GM19023 (cell line): Measurements from ENCODE around the gene SMIM14.
A peak's percentile ranks its signal among the peaks of the same experiment; 100 is the strongest.
"Not testable (repeated sequence)": the region's sequence is repeated elsewhere in the genome, so short reads cannot be mapped to it uniquely, and the experiment has no call there.

Experiments
- ATAC-seq: cut with Tn5 transposase; IDR thresholded peaks from one replicate; pipeline ENCODE4 v1.9.1; 2021; ENCODE audit warnings: mild to moderate bottlenecking, moderate library complexity; ENCODE audit not compliant: unreplicated experiment

Gene SMIM14

DNA sequence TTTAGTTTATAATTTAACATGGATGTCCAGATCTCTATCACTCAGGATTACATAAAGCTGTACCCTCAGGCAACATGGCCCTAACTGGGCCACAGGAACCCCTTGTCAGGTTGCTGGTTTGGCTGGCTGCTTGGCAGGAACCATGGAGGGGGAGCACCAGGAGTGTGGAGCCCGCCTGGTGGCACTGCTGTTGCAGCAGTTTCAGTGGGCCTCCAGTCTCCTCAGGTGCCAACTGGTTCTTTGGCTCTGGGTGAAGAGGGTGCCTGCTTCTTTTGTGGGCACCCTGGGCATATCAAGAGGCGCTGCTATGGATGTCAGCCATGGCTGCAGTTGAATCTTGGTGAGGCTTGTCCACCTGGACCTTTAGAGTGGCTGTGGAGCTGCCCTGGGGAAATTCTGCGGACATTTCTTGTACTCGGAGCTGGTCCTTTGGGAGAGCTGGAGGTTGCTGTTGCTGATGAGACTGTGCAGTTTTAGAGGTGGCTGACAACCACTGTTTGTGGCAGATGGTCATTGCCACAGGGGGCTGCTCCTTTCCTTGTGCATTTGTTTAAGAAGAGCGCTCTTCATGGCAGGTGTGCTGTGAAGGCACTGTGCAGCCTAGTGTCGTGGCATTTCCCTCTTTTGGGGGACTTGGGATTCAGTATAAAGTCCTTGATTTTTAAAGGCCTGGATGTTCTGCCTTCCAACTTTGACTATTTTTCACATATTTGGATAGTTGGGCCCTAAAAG lies 10.3 kb upstream of the SMIM14 start:
- no peak for ATAC-seq

DNA sequence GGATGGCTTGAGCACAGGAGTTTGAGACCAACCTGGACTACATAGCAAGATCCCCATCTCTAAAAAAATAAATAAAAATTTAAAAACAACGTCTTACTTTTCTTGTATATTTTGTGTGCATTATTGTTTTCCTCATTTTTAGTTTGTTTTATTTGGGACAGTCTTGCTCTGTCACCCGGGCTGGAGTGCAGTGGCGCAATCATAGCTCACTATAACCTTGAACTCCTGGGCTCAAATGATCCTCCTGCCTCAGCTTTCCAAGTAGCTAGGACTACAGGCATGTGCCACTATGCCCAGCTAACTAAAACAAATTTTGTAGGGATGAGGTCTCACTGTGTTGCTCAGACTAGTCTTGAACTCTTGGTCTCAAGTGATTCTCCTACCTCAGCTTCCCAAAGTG lies 9.5 kb upstream of the SMIM14 start:
- no peak for ATAC-seq

DNA sequence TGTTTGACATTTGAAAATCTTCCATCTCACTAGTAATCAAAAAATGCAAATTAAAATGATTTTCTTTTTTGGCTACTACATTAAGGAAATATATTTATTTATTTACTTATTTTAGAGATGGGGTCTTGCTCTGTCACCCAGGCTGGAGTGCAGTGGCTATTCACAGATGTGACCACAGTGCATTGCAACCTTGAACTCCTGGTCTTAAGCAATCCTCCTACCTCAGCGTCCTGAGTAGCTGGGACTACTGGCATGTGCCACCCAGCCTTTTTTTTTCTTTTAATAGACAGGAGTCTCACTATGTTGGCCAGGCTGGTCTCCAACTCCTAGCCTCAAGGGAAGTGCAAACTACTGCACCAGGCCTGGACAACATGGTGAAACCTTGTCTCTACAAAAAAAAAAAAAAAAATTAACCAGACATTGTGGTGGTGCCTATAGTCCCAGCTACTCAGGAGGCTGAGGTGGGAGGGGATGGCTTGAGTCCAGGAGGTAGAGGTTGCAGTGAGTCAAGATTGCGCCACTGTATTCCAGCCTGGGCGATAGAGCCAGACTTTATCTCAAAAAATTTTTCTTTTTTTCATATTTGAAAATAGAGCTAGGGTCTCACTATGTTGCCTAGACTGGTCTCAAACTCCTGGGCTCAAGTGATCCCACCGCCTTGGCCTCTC lies 4.4 kb upstream of the SMIM14 start:
- no peak for ATAC-seq

DNA sequence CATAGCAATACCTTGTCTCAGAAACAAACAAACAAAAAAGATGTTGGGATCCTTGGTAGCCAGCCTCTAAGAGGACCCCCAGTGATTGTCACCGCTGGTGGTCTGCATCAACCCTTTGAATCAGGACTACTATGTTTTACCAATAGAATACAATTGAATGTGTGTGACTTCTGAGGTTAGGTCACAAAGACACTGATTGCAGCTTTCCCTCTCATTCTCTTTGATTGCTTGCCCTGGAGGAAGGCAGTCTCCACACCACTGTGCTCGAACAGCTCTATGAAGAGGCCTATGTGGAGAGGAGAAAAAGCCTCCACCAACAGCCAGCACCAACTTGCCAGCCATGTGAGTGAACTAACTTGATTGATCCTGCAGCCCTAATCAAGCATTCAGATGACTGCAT lies 2.8 kb upstream of the SMIM14 start:
- ATAC-seq, result no peak

DNA sequence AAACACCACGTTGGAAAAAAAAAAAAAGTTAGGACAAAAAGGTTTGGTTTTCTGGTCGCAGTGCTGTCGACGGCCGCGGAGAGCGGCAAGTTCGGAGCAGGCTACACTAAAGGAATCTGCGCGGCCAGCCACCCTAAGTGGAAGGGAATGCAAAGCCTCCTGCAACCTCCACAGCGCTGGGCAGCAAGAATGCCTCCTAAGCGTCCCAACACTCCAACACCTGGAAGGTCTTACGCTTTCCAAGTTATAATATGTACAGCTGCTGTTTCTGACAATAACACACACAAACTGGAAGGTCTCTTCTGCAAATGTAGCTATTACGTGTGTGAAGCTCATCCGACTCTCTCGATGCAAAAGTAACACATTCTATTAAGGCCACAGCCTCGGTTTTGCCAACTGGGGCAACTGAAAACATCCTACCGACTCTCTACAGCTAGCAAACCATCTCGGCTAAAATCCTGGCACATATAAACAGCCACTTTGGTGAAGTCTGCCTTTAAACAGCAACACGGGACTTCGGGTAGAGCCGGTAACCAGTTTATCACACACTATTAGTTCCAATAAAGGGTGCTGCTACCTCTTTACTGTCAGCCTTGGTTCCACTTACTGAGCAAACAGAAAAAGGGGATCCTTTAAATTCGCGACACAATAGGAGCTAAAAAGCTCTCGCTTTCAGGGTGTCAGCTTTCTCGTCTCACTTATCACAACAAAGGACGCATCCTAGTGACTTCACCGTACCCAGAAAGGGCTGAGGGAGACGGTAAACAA lies 895 bp downstream of the SMIM14 start:
- ATAC-seq, result peak; percentile 6

DNA sequence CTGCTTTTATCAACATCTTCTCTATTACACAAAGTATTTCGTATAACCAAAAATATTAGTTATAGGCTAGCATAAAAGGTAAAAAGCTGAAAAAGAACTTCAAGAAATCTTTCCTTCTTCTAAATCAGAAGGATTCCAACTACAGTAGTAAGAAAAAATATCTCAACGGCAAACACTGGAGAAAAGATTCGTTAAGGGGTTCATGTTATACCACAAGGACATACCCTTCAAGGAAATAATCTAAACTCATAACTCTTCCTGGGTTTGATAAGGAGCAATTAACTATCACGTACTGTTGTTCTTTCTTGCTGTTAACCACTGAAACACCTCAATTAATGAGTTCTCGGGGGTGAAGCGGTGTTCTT lies 1.5 kb downstream of the SMIM14 start:
- no peak for ATAC-seq

DNA sequence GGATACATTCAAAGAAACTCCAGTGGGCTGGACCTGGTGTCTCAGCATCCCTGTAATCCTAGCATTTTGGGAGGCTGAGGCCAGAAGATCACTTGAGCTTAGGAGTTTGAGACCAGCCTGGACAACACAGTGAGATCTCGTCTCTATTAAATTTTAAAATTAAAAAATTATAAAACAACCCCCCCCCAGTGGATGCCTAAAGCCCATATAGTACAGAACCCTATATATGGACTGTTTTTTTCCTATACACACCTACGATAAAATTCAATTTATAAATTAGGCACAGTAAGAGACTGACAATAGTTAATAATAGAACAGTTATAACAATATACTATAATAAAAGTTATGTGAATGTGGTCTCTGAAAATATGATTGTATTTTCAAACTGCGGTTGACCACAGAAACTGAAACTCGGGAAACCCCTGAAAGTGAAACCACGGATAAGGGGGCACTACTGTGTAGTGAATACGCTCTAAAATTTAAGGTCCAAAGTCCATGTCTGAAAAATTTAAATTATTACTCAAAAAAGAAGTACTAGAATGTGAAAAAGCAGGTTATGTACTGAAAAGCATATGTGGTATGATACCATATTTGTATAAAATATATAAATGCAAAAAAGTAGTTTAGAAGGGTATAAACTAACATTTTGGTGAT lies 2.0 kb downstream of the SMIM14 start:
- no peak for ATAC-seq

DNA sequence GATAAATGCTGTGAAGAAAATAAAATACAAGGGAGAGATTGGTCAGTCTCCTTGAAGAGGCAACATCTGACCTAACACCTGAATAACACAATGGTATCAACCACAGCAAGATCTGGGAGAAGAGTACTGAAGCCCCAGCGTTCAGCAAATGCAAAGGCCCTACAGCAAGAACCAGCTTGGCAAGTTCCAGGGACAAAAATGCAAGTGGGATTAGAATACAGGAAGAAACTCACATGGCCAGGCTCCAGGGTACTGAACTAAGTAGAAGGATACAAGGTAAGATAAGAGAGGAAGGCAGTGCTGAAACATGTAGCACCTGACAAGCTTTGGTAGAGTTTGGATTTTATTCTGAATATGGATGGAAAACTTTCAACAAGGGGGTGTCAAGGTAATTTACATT lies 3.6 kb downstream of the SMIM14 start:
- ATAC-seq, result no peak

DNA sequence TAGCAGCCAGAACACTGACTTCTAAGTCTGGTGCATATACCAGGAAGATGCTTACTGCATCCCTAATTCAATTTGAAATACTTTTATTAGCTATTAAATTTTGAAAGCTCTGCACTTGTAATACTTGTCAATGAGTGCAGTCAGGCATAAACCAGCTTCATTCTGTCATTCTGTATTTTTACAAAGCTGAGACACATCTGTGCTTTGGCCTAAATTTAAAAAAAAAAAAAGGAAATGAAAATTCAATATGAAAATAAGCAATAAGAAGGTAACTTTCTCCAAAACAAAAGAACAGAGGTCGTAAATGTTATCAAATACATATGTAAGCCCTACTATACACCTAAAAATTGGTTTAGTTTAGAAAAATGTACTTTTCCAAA lies 7.0 kb downstream of the SMIM14 start:
- ATAC-seq, result peak; percentile 63

DNA sequence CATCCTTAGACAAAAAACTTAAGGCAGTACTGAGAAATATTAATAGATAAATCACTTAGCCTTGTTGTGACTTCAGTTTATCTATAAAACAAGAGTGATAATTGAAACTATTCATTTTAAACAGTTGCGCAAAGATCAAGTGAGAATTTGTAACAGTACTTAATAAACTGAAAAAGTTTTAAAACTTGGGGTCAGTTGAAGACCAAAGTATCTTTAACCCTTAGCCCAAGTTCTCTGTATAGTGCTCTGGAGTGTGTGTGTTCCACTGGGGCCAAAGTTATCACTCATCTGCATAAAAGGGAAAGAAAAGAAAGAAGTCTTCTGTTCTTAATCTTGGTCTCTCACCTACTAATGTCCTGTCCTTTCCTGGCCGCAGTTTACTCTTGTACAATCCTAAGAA lies 11.3 kb downstream of the SMIM14 start:
- ATAC-seq, result no peak

DNA sequence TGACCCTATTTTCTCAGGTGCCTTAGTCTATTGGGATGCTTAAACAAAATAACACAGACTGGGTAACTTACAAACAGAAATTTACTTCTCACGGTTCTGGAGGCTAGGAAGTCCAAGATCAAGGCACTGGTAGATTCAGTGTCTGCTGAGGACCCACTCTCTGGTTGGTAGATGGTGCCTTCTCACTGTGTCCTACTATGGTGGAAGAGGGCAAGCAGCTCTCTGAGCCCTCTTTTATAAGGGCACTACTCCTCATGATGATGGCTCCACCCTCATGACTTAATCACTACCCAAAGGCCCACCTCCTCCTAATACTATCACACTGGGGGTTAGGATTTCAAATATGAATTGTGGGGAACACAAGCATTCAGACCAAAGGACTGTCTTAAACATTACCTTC lies 11.8 kb downstream of the SMIM14 start:
- no peak for ATAC-seq

DNA sequence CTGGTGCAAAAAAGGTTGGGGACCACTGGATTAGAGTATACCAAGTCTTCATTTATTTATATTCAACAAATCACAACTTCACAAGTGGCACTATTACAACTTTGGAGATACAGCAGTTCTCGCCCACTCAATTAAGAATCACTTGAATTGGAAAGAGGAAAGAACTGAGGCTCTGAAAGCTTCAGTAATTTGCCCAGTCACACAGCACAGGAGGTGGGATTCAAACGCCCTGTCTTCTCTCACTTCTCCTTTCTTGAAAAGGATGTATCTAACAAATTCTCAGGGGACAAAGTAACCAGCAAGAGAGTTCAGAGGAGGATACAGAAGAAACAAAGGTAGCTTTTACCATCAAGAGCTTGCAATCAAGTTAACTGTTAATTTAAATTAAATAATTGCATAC lies 12.4 kb downstream of the SMIM14 start:
- peak; percentile 62 for ATAC-seq

DNA sequence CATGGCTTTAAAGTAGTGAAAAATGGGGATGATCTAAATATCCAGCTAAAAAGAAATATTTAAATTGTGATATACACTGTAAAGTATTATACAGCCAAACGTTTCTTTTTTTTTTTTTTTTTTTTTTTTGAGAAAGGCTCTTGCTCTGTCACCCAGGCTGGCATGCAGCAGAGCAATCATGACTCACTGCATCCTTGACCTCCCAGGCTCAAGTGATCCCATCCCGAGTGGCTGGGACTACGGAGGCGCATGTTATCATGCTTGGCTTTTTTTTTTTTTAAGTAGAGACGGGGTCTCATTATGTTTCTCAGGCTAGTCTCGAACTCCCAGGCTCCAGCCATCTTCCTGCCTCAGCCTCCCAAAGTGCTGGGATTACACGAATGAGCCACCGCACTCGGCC lies 17.1 kb downstream of the SMIM14 start:
- ATAC-seq, result no peak

DNA sequence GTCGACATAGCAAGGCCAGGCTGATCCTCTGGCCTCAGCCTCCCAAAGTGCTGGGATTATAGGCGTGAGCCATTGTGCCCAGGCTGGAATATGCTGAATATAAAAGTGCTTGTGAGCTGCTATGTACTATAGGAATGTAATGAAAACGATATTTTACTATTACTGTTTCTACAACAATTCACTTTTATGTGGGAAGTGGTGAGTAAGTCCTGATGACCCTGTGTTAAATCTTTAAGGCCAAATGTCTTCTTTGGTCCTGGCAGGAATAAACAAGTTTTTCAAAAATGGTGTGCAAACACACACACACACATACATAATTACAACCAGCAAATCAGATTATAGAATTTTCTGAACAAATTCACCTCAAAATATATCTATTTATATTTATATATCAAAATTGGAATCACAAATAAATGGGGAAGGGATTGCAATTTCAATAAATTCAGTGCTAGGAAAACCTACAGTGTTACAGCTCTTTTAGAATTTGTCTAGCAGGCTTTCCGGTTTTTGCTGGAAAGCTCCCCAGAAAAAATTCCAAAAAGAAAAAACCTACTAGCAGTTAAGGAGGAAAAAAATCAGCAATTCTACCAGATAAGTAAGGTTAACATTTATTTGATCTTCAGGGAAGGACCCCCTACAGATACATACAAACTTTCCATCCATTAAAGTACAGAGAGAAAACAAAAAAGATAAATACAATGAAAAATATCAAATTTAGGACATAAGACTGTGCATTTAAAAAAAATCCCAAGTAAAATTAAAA lies 17.9 kb downstream of the SMIM14 start:
- ATAC-seq, result no peak

DNA sequence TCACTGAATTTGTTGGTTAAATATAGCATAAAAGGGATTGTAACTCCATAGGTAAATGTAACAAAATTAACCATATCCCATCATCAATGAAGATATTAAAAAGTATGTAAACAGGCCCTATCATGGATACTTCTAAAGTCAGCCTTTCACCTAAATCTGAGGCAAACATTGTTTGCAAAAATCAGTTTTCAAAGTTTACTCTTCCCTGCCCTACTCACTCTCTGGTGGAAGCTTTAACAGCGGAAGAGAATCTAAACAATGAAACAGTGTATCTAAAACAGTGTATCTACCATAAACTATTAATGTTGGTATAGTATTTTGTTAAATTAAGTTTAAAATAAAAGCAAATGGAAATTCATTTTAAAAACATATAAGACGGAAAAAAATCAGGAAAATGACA lies 21.1 kb downstream of the SMIM14 start:
- ATAC-seq, result no peak

DNA sequence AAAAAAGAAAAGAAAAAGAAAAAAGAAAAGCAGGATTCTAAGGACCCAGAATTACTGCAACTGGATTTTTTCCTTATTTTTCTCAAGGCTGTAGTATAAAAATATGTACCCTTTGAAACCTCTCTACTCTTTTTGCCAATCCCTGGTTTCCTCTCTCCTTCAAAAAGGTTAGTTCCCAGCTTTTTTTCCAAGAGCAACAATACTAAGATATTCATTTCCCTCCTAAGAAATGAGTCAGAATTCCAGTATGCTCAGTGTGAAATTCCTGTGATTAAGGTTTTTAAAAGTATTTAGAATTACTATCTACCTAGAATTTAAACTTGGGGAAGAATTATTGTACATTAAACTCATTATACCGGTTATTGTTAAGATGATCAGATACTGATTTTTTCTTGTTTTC lies 22.0 kb downstream of the SMIM14 start:
- no peak for ATAC-seq

DNA sequence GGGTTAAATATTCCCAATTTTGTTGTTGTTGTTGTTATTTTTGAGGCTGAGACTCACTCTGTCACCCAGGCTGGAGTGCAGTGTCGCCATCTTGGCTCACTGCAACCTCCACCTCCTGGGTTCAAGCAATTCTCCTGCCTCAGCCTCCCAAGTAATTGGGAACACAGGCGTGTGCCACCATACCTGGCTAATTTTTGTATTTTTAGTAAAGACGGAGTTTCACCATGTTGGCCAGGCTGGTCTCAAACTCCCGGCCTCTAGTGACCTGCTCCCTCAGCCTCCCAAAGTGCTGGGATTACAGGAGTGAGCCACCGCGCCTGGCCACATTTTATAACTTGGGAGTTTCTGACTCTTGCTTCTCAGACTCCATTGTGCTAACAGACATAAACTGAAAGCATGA lies 22.6 kb downstream of the SMIM14 start:
- ATAC-seq, result not testable (repeated sequence)

DNA sequence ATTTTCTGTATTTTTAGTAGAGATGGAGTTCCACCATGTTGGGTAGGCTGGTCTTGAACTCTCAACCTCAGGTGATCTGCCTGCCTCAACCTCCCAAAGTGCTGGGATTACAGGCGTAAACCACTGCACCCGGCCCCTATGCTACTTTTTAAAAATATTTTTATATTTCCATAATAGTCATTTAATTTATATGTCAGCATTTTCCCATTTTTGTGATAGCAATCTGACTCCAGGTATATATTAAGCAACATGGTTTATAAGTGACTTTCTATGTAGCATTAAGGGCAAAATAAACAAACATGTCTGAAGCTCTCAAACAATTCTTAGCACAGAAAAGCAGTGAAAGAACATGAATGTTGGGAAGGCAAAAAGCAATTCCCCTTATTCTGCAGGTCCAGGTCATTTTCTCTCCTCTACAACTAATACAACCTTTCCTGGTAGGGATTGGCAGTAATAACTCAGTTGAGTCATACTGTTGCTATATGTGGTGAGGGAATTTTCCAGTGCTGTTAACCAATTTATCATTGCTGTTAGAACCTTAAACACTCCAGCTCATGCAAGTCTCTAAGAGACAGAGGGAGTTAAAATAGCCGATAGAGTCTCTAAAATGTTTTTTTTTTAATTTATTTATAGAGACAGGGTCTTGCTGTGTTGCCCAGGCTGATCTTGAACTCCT lies 24.0 kb downstream of the SMIM14 start:
- ATAC-seq, result no peak

DNA sequence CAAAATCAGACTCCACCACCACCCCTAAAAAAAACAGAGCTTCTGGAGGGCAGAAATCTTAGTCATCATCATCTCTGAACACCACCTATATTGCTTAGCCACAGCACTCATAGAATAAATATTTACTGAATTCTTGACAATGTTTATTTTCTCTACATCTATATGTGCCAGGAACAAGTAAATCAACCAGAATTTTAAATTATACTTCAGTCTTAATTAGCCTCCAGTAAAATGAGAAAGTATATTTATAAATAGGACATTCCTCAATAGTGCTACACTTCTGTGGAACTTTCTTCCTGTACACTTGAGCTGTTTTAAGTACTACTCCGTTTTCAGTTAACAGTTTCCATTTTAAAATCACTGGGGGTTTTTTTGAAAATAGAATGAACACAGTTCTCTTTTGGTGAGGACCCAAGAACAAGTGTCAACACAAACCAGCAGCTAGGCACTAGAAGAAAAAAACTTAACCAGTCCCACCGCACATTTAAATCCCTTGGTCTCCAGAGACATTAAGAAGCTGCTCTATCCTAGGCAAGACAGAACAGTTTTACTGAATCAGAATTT lies 25.5 kb downstream of the SMIM14 start:
- no peak for ATAC-seq

DNA sequence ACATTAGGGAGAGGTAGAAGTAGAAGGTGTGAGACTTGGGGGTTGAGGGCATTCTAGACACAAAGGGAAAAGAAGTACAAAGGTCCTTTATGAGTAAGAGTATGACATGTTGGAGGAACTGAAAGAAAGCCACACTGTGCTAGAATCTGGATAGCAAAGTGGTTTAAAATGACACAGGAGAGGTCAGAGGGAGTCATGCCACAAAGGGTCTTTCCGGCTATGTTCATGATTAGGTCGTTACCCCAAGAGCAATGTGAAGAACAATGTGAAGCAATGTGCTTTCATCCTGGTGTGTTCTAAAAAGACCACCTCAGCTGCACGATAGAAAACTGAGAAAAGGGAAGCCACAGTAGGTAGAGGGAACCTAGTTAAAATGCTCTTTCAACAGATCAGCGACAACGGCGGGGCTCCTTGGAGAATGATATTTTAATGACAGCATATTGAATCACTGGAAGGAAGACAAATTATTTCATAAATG lies 29.2 kb downstream of the SMIM14 start:
- ATAC-seq, result peak; percentile 92
